GM12865 (cell line): ENCODE measurements around the gene PTGR2.
"Not testable (repeated sequence)": the region's sequence is repeated elsewhere in the genome, so short reads cannot be mapped to it uniquely, and the experiment has no call there.

Experiments
- DNase-seq: peaks from one replicate; pipeline ENCODE4 v3.0.0; 2010; ENCODE audit warnings: low read depth
- H3K4me3 ChIP-seq: 2 replicates; pipeline ENCODE4 v1.5.1; 2011; ENCODE audit warnings: mild to moderate bottlenecking, low read depth, low read length, control low read depth
- CTCF ChIP-seq: IDR thresholded peaks from 2 replicates; pipeline ENCODE4 v1.5.1; 2011; ENCODE audit warnings: low read length, control low read depth, low read depth, inconsistent platforms; ENCODE audit not compliant: insufficient read depth; ENCODE audit errors: missing control alignments

The PTGR2 gene

GRCh38 chr14:73823339-73823885, 28.2 kb upstream of the PTGR2 start:
- H3K4me3 ChIP-seq: no peak overlapping the region
- TF ChIP-seq CTCF: no peak
- DNase-seq: no peak

DNA sequence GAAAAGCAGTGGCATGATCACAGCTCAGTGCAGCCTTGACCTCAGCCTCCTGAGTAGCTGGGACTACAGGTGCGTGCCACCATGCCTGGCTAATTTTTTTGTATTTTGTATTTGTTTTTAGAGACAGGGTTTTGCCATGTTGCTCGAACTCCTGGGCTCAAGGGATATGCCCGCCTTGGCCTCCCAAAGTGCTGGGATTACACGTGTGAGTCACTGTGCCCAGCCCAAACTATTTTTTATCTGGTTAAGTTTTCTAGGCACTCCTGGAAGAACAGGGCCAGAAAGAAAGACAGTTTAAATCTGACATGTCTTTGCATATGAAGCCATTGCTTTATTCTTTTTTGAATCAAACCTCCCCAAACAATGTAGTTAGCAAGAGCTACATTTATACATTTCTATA, 27.5 kb upstream of the PTGR2 start:
- no peak for TF ChIP-seq CTCF
- no peak for DNase-seq
- H3K4me3 ChIP-seq: no peak overlapping the region

- TF ChIP-seq CTCF: no peak
- H3K4me3 ChIP-seq: no peak overlapping the region
- no peak for DNase-seq
Measured at GRCh38 chr14:73824536-73824935, 27.1 kb upstream of the PTGR2 start.

- H3K4me3 ChIP-seq: no peak overlapping the region
- TF ChIP-seq CTCF: peak; percentile 91
- peak; percentile 89 for DNase-seq
Measured at GRCh38 chr14:73825551-73826188, 26.0 kb upstream of the PTGR2 start.

DNA sequence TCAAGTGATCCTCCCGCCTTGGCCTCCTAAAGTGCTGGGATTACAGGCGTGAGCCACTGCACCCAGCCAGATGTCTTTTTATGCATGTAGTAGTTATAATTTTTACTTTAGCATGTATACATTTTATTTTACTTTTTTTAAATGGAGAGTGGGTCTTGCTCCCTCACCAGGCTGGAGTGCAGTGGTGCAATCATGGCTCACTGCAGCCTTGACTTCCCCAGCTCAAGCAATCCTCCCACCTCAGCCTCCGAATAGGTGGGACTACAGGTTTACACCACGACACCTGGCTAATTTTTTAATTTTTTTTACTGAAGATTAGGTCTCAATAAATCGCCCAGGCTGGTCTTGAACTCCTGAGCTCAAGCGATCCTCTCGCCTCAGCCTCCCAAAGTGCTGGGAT, 24.4 kb upstream of the PTGR2 start:
- peak; percentile 15 for TF ChIP-seq CTCF
- H3K4me3 ChIP-seq, DNase-seq: not testable (repeated sequence)

- no peak for DNase-seq
- no peak for TF ChIP-seq CTCF
- H3K4me3 ChIP-seq: no peak overlapping the region
Measured at GRCh38 chr14:73829071-73829470, 22.6 kb upstream of the PTGR2 start.

GRCh38 chr14:73829526-73830431, 21.9 kb upstream of the PTGR2 start:
- DNase-seq: peak; percentile 79
- H3K4me3 ChIP-seq: no peak overlapping the region
- TF ChIP-seq CTCF: no peak
